ENCODE data around the gene TBC1D2B. TPM values are rescaled to one million over a fixed set of nuclear protein-coding genes. Genes with fewer than 3 reads are reported as not detected.
A peak's percentile ranks its signal among the peaks of the same experiment; 100 is the strongest.
"Not testable (repeated sequence)": the region's sequence is repeated elsewhere in the genome, so short reads cannot be mapped to it uniquely, and the experiment has no call there.

Gene TBC1D2B
- total RNA-seq, 1 experiment from 2014 or later: 30.6 TPM

DNA sequence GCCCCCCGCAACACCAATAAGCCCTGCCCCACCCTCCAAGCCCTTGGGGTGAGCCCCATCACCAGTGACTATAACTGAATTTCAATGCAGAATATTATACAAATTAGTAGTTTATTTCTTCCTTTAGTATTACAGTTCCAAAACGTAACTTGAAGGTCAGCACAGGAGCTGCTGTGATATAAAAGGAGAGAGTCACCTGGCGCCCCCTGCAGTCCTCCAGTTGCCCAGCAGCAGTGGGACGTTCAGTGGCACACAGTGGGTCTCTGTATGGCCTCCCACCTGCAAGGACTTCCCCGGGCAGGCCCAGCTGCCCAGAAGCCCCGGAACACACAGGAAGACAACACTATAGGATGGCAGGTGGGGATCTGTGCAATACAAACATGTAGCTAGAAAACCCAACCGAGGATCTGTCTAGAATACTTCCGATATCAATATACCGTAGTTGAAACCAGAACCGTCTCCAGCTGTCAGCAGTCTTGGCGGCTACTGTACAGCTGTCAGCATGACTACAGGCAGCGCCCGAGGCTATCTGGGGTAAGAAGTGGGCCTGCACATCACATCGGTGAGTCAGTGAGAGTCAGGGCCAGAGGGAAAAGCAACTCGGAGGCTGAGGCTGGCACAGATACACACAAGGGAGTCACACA, 82.5 kb downstream of the TBC1D2B start:
- not testable (repeated sequence) for H3K9me3 ChIP-seq, H3K36me3 ChIP-seq, H3K4me3 ChIP-seq, H3K27me3 ChIP-seq
- peak; percentile 97 for DNase-seq

DNA sequence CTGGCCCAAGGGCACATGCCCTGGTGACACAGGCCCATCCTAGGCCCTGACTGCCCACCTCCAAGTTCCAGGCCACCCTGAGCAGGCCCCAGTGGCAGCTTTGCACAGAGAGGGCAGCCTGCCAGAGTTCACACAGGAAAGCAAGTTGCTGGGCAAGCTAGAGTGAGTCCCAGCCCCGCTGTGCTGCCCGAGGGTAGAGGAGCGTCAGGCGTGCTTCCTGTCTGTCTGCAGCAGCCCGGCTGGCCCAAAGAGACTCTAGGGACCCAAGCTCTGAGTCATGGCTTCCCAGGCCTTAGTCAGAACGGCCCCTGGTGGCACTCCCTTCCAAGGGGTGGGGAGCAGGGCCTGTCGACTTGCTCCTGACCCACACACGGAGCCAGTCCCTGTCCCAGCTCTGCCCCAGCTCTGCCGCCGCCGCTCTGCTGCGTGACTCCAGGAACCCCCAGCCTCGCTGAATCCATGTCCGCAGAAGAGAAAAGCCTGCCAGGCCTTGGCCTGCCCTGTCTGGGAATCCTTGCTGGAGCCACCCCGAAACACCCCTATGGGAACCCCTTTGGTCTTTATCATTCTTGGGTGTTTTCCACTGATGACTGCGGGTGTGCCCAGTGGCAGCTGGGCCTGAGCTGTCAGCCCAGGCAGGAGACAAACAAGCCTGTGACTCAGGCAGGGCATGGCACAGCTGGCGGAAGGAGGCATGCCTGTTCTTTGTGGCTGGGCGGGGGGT, 83.4 kb downstream of the TBC1D2B start:
- not testable (repeated sequence) for H3K9me3 ChIP-seq, H3K36me3 ChIP-seq, H3K27me3 ChIP-seq, H3K4me3 ChIP-seq
- peak; percentile 99 for DNase-seq

DNA sequence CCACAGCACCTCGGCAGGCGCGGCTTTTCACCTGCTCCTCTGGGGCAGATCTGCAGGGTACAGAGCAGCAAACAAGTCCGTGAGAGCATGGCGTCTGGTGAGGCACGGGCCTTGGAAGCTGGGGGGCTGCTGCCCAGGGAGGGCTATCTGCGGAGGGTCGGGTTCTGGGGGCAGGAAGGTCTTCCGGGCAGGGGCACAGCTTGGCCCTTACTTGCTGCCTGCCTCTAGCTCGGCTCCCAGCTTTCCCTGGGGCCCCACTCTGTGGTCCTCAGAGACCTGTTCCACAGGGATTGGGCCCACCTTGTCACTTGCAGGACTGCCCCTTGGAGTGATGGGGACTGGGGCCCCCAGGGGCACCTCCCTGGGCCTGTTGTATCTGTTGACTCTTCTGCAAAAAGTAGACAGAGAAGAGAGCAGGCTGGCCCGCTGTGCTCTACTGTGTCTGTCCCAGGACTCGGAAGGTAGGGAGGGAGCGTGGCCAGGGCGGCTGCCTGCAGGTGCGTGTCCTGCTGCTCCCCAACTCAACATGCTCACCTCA, 84.1 kb downstream of the TBC1D2B start:
- Histone ChIP-seq H3K9me3 (no peaks in the 10 kb centered on the region), H3K27me3 (no peaks in the 10 kb centered on the region), H3K4me3 (no peak overlapping the region), H3K36me3 (no peaks in the 10 kb centered on the region; the same call in none of the 2 replicates)
- no peak for DNase-seq

DNA sequence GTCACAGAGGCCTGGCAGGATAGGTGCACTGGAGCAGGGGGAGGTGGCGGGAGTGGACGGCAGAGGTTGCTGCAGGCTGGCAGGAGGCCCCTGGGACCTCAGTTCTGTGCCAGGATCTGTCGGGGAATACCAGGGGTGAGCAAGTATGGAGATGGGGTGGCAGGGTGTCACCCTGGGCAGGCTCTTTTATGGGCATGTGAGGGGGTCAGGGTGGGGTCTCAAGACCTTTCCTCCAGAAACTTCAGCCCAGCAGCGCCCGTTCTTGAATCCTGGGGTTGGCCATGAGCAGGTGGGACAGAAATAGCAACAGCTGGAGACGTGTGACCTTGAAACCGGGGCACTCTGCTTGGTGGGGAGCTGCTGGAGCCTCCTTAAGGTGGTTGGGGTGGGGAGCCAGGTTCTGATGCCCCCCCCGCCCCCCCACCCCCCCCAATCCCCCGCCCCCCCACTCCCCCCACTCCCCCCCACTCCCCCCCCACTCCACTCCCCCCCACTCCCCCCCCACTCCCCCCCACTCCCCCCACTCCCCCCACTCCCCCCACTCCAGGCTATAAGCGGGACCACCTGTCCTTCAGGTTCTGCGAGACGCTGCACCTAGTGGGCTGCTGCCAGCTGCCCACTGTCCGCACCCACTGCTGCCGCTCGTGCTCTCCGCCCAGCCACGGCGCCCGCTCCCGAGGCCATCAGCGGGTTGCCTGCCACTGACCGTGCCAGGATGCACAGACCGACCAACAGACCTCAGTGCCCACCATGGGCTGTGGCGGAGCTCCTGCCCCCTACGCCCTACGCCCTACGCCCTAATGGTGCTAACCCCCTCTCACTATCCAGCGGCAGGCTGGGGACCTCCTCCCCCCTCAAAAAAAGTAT, 84.9 kb downstream of the TBC1D2B start:
- no peak for DNase-seq
- H3K36me3 ChIP-seq: no peaks in the 10 kb centered on the region; the same call in 1 of the 2 replicates
- H3K27me3 ChIP-seq: no peaks in the 10 kb centered on the region
- H3K4me3 ChIP-seq: no peak overlapping the region
- no peaks in the 10 kb centered on the region for H3K9me3 ChIP-seq

DNA sequence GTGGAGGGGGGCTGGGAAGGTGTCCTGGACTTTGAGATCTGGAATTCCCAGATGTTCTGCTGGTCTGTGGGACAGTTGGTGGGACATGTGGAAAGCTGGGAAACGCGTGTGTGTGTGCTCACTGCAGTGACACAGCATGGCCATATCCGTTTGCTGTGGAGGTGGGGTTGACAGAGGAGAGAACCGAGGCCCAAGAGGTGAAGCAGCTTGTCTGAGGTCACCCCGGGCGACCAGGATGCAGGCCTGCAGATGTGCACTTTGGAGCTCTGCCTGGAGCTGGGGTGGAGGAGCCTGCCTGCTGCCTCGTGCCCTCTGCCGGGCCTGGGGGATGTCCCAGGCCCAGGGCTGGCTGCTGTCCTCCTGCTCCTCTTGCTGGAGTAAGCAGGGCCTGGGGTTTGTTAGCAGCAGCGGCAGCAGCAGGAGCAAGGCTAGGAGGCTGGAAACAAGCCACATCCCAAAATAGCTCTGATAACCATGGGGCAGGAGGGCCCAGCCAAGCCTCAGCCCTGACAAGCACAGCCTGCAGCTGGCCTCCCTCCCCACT, 85.8 kb downstream of the TBC1D2B start:
- H3K36me3 ChIP-seq, H3K4me3 ChIP-seq, H3K9me3 ChIP-seq, H3K27me3 ChIP-seq: not testable (repeated sequence)
- peak; percentile 77 for DNase-seq

DNA sequence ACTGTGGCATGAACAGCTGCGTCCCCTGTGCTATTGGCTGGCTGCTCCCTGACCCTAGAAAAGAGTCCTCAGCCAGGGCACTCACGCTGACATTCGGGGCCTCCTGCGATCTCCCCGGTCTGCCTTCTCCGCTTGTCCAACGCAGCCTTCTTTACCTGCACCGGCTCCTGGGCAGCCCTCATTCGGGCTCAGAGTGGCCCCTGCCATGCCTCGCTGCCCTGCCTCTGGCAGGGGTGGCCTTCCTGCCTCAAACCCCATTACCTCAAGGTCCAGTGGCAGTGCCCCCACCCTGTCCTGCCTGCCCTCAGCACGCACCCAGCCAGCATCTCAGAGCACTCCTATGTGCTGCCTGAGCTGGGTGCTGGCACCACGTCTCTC, 86.5 kb downstream of the TBC1D2B start:
- no peaks in the 10 kb centered on the region for H3K27me3 ChIP-seq
- no peak for DNase-seq
- no peaks in the 10 kb centered on the region; the same call in 1 of the 2 replicates for H3K36me3 ChIP-seq
- no peak overlapping the region for H3K4me3 ChIP-seq
- H3K9me3 ChIP-seq: no peaks in the 10 kb centered on the region

DNA sequence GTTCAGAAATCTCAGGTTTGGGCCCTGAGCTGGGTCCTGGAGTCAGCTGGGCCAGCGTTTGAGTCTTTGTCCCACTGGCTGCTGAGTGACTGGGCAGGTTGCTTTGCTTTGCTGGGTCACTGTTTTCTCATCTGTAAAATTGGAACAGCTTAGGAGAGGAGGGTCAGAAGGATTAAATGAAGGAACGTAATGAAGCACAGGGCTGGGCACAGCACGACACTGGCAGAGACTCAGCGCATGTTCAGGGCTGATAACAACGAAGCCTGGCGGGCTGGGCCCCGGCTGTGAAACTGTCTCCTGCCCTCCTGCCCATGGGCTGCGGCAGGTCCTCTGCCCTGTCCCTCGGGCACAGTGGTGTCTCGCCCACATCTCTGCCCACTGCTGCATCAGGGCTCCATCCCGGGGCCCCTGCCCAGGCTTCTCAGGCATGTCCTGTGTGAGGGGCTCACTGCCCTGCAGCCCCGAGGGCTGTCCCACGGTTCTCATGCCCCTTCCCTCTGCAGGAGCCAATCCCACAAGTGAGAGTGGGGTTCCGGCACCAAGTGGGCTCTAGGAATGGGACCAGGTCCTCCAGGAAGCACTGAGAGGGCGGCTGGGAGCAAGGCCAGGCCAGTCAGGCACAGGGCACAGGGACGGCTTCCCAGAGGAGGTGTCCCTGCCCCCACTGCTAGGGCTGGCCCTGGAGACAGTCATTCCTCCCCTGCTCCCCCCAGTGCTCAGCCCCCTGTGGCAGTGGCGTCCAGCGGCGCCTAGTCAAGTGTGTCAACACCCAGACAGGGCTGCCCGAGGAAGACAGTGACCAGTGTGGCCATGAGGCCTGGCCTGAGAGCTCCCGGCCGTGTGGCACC, 88.0 kb downstream of the TBC1D2B start:
- H3K36me3 ChIP-seq: no peaks in the 10 kb centered on the region; the same call in 1 of the 2 replicates
- H3K4me3 ChIP-seq: no peak overlapping the region
- H3K27me3 ChIP-seq: no peaks in the 10 kb centered on the region
- DNase-seq: no peak
- H3K9me3 ChIP-seq: no peaks in the 10 kb centered on the region

DNA sequence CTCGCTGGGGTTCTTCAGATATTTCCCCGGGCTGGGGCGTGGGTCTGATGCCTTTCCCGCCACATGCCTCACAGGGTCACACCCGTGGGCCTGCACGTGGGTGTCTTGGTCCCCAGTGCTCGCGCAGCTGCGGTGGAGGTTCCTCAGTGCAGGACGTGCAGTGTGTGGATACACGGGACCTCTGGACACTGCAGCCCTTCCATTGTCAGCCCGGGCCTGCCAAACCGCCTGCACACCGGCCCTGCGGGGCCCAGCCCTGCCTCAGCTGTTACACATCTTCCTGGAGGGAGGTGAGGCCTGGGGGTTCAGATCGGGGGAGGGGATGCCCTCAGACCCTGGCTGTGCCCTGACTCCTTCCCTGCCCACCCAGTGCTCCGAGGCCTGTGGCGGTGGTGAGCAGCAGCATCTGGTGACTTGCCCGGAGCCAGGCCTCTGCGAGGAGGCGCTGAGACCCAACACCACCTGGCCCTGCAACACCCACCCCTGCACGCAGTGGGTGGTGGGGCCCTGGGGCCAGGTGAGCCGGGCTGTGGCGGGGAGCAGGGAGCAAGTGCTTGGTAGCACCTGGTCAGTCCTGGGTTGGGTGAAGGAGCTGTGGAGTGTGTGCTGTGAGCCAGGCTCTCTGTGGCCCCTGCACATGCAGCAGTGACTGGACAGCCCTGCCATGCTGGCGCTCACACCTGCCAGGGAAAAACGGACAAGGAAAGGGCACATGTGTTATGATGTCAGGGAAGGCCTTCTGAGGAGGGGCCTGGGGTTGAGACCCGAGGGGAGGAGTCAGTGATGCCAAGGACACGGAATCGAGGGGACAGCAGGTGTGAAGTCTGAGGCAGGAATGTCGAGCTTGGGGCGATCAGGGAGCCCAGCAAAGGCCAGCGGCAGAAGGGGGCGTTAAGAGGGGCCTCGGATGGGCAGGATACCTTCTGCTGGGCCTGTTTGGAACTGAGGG, 88.9 kb downstream of the TBC1D2B start:
- DNase-seq: no peak
- Histone ChIP-seq H3K4me3 (no peak overlapping the region), H3K9me3 (no peaks in the 10 kb centered on the region), H3K27me3 (no peaks in the 10 kb centered on the region), H3K36me3 (no peaks in the 10 kb centered on the region; the same call in 1 of the 2 replicates)

DNA sequence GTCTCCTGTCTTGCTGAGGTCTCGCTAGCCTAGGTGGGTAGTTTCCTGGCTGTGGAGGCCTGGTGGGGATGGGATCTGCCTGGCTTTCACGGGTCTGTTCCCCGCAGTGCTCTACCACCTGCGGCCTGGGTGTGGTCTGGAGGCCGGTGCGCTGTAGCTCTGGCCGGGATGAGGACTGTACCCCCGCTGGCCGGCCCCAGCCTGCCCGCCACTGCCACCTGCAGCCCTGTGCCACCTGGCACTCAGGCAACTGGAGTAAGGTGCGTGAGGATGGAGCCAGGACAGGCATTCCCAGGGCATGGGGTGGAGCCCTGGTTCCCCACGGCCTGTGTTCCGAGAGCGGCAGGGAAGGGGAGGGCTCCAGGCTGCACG, 89.8 kb downstream of the TBC1D2B start:
- H3K4me3 ChIP-seq, H3K27me3 ChIP-seq, H3K36me3 ChIP-seq, H3K9me3 ChIP-seq, DNase-seq: not testable (repeated sequence)

DNA sequence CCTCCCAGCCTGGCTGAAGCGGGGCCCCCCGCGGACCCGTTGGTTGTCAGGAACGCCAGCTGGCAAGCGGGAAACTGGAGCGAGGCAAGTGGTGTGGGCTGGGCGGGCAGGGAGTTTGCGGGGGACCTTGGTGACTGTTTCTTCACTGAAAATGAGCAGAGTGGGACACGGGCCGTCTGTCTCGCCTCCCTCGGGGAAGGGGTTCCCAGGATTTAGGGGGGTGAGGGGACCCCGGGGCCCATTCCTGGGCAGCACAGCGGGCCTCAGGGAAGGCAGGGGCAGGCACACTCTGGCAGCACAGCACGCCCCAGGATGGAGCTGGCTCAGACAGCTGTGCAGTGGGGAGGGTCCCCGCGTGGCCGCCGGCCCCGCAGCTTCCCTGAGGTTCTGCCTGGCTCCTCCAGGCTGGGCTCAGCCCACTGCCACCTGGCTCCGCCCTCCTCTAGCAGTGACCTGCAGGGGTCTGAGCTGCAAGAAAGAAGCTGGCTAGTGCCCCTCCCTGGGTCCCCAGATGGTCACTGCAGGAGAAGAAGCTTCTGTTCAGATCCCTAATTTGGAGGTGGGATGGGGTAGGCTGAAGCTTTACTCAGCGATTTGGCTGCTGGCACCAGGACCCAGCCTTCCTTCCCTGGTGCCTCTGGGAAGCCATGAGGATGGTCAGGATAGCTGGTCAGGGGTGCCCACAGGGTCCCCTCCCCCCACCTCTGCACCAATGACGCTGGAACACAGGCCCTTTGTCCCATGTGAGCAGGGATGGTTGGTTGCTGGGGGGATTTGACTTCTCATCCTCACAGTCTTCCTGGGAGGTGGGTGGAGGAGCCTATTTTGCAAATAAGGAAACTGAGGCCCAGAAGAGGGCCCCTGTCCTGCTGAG, 90.4 kb downstream of the TBC1D2B start:
- no peaks in the 10 kb centered on the region for H3K27me3 ChIP-seq
- no peaks in the 10 kb centered on the region for H3K36me3 ChIP-seq
- no peaks in the 10 kb centered on the region for H3K9me3 ChIP-seq
- no peak overlapping the region for H3K4me3 ChIP-seq
- DNase-seq: no peak

DNA sequence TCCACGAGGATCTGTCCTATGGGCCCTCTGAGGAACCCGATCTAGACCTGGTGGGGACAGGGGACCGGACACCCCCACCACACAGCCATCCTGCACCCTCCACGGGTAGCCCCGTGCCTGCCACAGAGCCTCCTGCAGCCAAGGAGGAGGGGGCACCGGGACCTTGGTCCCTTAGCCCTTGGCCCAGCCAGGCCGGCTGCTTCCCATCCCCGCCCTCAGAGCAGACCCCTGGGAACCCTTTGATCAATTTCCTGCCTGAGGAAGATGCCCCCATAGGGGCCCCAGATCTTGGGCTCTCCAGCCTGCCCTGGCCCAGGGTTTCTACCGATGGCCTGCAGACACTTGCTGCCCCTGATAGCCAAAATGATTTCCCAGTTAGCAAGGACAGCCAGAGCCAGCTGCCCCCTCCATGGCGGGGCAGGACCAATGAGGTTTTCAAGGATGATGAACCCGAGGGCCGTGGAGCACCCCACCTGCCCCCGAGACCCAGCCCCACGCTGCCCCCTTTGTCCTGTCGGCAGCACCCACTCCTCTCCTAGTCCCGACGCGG, 91.5 kb downstream of the TBC1D2B start:
- DNase-seq: no peak
- Histone ChIP-seq H3K36me3 (no peaks in the 10 kb centered on the region), H3K9me3 (no peaks in the 10 kb centered on the region), H3K27me3 (no peaks in the 10 kb centered on the region), H3K4me3 (no peak overlapping the region)

DNA sequence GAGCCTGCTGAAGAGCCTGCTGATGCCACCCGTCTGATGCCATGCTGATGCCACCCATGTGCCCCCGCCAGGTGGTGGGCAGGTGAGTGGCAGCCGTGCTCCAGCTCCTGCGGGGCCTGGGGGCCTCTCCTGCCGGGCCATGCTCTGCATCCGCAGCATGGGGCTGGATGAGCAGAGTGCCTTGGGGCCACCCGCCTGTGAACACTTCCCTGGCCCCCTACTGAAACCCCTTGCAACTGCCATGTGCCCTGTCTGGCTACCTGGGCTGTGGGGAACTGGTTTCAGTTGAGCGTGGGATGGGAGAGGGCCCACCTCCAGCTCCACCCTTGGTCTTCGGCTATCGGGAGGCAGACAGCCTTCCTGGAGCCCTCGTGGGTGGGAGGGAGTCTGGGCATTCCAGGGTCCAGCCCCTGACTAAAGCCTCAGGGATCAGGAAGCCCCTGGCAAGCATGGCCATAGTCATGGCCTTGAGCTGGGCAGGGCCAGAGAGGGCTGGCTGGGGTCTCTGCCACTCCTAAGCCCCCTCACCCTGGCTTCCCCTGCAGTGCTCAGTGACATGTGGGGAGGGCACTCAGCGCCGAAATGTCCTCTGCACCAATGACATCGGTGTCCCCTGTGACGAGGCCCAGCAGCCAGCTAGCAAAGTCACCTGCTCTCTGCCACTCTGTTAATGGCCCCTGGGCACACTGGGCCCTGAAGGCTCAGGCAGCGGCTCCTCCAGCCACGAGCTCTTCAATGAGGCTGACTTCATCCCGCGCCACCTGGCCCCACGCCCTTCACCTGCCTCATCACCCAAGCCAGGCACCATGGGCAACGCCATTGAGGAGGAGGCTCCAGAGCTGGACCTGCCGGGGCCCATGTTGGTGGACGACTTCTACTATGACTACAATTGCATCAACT, 92.2 kb downstream of the TBC1D2B start:
- H3K27me3 ChIP-seq: no peaks in the 10 kb centered on the region
- H3K36me3 ChIP-seq: no peaks in the 10 kb centered on the region
- DNase-seq: no peak
- no peaks in the 10 kb centered on the region for H3K9me3 ChIP-seq
- H3K4me3 ChIP-seq: no peak overlapping the region

DNA sequence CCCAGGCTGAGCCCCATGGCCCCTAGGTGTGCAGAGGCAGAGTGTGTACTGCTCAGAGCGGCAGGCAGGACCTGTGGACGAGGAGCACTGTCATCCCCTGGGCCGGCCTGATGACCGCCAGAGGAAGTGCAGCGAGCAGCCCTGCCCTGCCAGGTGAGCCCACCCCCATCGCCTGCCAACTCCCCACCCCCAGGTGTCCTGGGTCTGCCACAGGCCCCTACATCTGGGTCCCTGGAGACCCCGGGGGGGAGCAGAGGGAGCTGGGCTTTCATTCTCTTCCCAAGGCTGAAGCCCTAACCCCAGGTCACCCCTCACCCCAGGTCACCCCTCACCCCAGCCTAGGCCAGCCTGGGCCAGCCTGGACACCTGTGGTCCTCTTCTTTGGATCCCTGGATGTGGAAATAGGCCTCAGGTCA, 93.1 kb downstream of the TBC1D2B start:
- no peaks in the 10 kb centered on the region for H3K9me3 ChIP-seq
- no peak overlapping the region for H3K4me3 ChIP-seq
- no peak for DNase-seq
- no peaks in the 10 kb centered on the region for H3K27me3 ChIP-seq
- H3K36me3 ChIP-seq: no peaks in the 10 kb centered on the region

Data from MG63 (cell line).